Upper lobe of left lung (tissue), 4 donors: Measurements from ENCODE around the gene GPATCH8.

Experiments used
- CTCF ChIP-seq, 6 experiments: fragments of 450-650 bp in 4 of 6; fragments of 200-600 bp in 2 of 6; sonication (generic) in 2 of 6; IDR thresholded peaks; one replicate each; pipeline ENCODE4 v1.5.1; 2016 to 2019; ENCODE audit warnings: antibody characterized with exemption in 6 of 6
- EP300 ChIP-seq, 4 donors: sonication (generic); formaldehyde crosslinking; IDR thresholded peaks; one replicate each; pipeline ENCODE4 v1.5.1; 2017; ENCODE audit warnings: antibody characterized with exemption in 4 of 4, control low read depth in 2 of 4
- POLR2AphosphoS5 ChIP-seq, 2 donors: sonication (generic); formaldehyde crosslinking; IDR thresholded peaks; one replicate each; pipeline ENCODE4 v1.5.1; 2017; ENCODE audit warnings: antibody characterized with exemption in 2 of 2

GRCh38 chr17:44465897-44466296 lies 37.3 kb downstream of the GPATCH8 start:
- no peak for TF ChIP-seq CTCF (IDR thresholded peaks at IDR 0.05)
- TF ChIP-seq POLR2AphosphoS5 (IDR thresholded peaks at IDR 0.05): no peak
- TF ChIP-seq EP300 (IDR thresholded peaks at IDR 0.05): no peak
